MM.1S (cell line): ENCODE measurements around the gene DCLK1.

Experiments
- CTCF ChIP-seq: fragments of 300-600 bp; sonication (generic); IDR thresholded peaks from 2 replicates; pipeline ENCODE4 v1.5.1; 2016; ENCODE audit warnings: antibody characterized with exemption, low read length, mixed read lengths
- EZH2 ChIP-seq: fragments of 300-600 bp; sonication (generic); optimal IDR thresholded peaks from 2 replicates; pipeline ENCODE3; 2017; ENCODE audit warnings: low read depth, mild to moderate bottlenecking, antibody characterized with exemption, low read length, mixed read lengths

DNA sequence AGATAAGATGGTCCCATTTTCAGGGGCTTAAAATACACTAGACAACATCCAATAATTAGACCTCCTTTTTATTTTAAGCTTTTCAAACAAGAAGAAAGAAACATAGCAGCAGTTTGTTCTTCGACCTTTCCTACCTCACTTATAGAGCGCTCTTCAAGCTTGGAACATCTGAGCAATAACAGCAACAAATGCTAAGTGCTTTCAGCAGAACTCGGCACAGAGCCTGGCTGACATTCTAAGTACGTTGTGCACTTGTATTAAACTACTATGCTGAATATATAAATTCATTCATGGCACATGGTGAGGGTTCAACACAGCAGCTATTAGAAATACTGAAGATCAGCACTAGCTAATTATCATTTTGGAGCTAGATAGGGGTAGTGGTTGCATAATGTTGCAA is 398.6 kb downstream of the DCLK1 start:
- TF ChIP-seq CTCF (no peak), EZH2 (no peak)
